22Rv1 (cell line): ENCODE results near the gene C1orf74.

Source experiments
- ZFX ChIP-seq: fragments of 450-650 bp; IDR thresholded peaks from 2 replicates; pipeline ENCODE4 v1.6.1; 2017; ENCODE audit warnings: antibody characterized with exemption, borderline replicate concordance
- TF ChIP-seq, protein P1 (sequence below): fragments of 450-650 bp; IDR thresholded peaks from 2 replicates; pipeline ENCODE4 v1.5.1; 2017; ENCODE audit warnings: mild to moderate bottlenecking

DNA sequence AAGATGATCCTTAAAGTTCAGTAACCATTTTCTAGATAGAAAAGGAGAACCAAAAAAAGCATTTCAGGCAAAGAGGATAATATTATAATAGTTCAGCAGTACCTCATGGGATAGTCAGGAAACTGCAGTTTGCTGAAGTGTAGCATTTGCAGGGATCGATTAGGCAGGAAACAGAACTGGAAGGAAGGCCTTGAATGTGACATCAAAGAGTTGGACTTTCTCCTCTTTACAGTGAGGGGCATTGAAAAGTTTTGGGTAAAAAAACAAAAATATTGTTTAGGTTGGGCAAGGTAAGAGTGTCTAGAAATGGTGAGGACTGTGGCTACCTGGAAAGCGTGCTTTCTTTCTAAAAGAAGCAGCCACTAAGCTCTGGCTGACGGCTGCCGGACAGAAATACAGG, 29.5 kb upstream of the C1orf74 start:
- TF ChIP-seq, protein P1, sequence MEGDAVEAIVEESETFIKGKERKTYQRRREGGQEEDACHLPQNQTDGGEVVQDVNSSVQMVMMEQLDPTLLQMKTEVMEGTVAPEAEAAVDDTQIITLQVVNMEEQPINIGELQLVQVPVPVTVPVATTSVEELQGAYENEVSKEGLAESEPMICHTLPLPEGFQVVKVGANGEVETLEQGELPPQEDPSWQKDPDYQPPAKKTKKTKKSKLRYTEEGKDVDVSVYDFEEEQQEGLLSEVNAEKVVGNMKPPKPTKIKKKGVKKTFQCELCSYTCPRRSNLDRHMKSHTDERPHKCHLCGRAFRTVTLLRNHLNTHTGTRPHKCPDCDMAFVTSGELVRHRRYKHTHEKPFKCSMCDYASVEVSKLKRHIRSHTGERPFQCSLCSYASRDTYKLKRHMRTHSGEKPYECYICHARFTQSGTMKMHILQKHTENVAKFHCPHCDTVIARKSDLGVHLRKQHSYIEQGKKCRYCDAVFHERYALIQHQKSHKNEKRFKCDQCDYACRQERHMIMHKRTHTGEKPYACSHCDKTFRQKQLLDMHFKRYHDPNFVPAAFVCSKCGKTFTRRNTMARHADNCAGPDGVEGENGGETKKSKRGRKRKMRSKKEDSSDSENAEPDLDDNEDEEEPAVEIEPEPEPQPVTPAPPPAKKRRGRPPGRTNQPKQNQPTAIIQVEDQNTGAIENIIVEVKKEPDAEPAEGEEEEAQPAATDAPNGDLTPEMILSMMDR, result no peak
- no peak for TF ChIP-seq ZFX
